Hepatocyte (in vitro differentiated cells): Measurements from ENCODE around the gene PSMB8. TPM values are rescaled to one million over a fixed set of nuclear protein-coding genes. Genes with fewer than 3 reads are reported as not detected.

Experiments used
- DNase-seq: peaks from one replicate; pipeline ENCODE4 v3.0.0-alpha.2; 2016; ENCODE audit warnings: low spot score
- H2AFZ ChIP-seq: fragments of 200-600 bp; sonication (generic); 2 replicates; pipeline ENCODE4 v1.6.0; 2016; ENCODE audit warnings: antibody characterized with exemption, mild to moderate bottlenecking
- H3K27ac ChIP-seq: fragments of 200-600 bp; sonication (generic); 2 replicates; pipeline ENCODE4 v1.5.1; 2016; ENCODE audit warnings: mild to moderate bottlenecking
- H3K27me3 ChIP-seq: fragments of 200-600 bp; sonication (generic); 2 replicates; pipeline ENCODE4 v1.6.1; 2016
- H3K36me3 ChIP-seq: fragments of 200-600 bp; sonication (generic); replicated peaks from 2 replicates; pipeline ENCODE4 v1.5.1; 2016; ENCODE audit warnings: low read depth; ENCODE audit not compliant: insufficient read depth
- H3K4me1 ChIP-seq: fragments of 200-600 bp; sonication (generic); 2 replicates; pipeline ENCODE4 v1.5.1; 2016; ENCODE audit warnings: mild to moderate bottlenecking, moderate library complexity; ENCODE audit not compliant: insufficient read depth
- H3K4me2 ChIP-seq: fragments of 200-600 bp; sonication (generic); 2 replicates; pipeline ENCODE4 v1.6.0; 2016
- H3K4me3 ChIP-seq: fragments of 200-600 bp; sonication (generic); 2 replicates; pipeline ENCODE4 v1.5.1; 2016; ENCODE audit warnings: mild to moderate bottlenecking
- H3K79me2 ChIP-seq: fragments of 200-600 bp; sonication (generic); 2 replicates; pipeline ENCODE4 v1.6.0; 2017; ENCODE audit warnings: mild to moderate bottlenecking
- H3K9me2 ChIP-seq: fragments of 200-600 bp; sonication (generic); replicated peaks from 2 replicates; pipeline ENCODE4 v1.6.0; 2017; ENCODE audit warnings: mild to moderate bottlenecking; ENCODE audit not compliant: insufficient read depth
- H3K9me3 ChIP-seq: fragments of 200-600 bp; sonication (generic); 2 replicates; pipeline ENCODE4 v1.5.1; 2016; ENCODE audit warnings: low read depth, mild to moderate bottlenecking
- H4K20me1 ChIP-seq: fragments of 200-600 bp; sonication (generic); 2 replicates; pipeline ENCODE4 v1.6.0; 2016; ENCODE audit warnings: mild to moderate bottlenecking; ENCODE audit not compliant: insufficient read depth, poor library complexity, severe bottlenecking
- CTCF ChIP-seq: fragments of 200-600 bp; sonication (generic); IDR thresholded peaks from 2 replicates; pipeline ENCODE4 v1.5.1; 2016; ENCODE audit warnings: antibody characterized with exemption, mild to moderate bottlenecking; ENCODE audit not compliant: poor library complexity
- EZH2 ChIP-seq: fragments of 200-600 bp; sonication (generic); IDR thresholded peaks from 2 replicates; pipeline ENCODE4 v1.6.1; 2016; ENCODE audit warnings: antibody characterized with exemption, mild to moderate bottlenecking, borderline replicate concordance
- EZH2phosphoT487 ChIP-seq: fragments of 200-600 bp; sonication (generic); IDR thresholded peaks from one replicate; pipeline ENCODE4 v1.6.1; 2018; ENCODE audit warnings: antibody characterized with exemption, mild to moderate bottlenecking, low read depth, moderate library complexity; ENCODE audit not compliant: unreplicated experiment, severe bottlenecking
- WGBS: methylation state at CpG from one replicate; pipeline ENCODE4 v1.1.6; 2016; ENCODE audit warnings: low lambda C conversion rate; ENCODE audit errors: missing lambda C conversion rate; 5-methylcytosine and 5-hydroxymethylcytosine counted together
- polyA plus RNA-seq: library from polyadenylated mRNA; unstranded; fragments of >200 nt; fragmentation: Nextera tagmentation; extraction: Ambion mirVana; gene quantifications from 2 replicates; pipeline ENCODE4 v1.2.1, GENCODE V29; 2016
- total RNA-seq: library from RNA; depleted of rRNA; stranded (reverse); fragments of >200 nt; gene quantifications from 2 replicates; pipeline ENCODE4 v1.2.3, GENCODE V29; 2014

PSMB8 gene
- total and polyA plus RNA-seq, 2 experiments from 2014 or later: 18.6 to 19.1 TPM

GRCh38 chr6:32792901-32793435 is 50.9 kb downstream of the PSMB8 start:
- Histone ChIP-seq H3K27ac (no peak overlapping the region), H3K36me3 (no peaks in the 10 kb centered on the region), H3K4me2 (no peak overlapping the region), H3K9me3 (no peaks in the 10 kb centered on the region), H3K4me3 (no peak overlapping the region), H3K27me3 (peaks cover 32% of the 10 kb centered on the region), H4K20me1 (no peaks in the 10 kb centered on the region), H2AFZ (no peak overlapping the region), H3K4me1 (no peaks in the 10 kb centered on the region), H3K79me2 (no peaks in the 10 kb centered on the region), H3K9me2 (no peaks in the 10 kb centered on the region)
- DNase-seq: no peak
- TF ChIP-seq CTCF (no peak), EZH2phosphoT487 (no peak), EZH2 (no peak)
- whole genome bisulfite sequencing: 48% methylated on average over 3 of the region's 3 CpGs

Other genes starting within 250 kb of the PSMB8 start
- not detected in 2 replicates for gene HLA-DQA1, start 206.6 kb downstream of the PSMB8 start, total RNA-seq
- gene HLA-DQA1, start 206.6 kb downstream of the PSMB8 start, polyA plus RNA-seq: not detected in 2 replicates
- 12.0 and 12.2 TPM in 2 replicates for gene HLA-DQB1, start 177.4 kb downstream of the PSMB8 start, total RNA-seq
- 13.0 and 15.2 TPM in 2 replicates for gene HLA-DQB1, start 177.4 kb downstream of the PSMB8 start, polyA plus RNA-seq
- not detected in 2 replicates for gene HLA-DQA2, start 102.7 kb downstream of the PSMB8 start, total RNA-seq
- not detected in 2 replicates for gene HLA-DQA2, start 102.7 kb downstream of the PSMB8 start, polyA plus RNA-seq
- gene HLA-DQB2, start 80.5 kb downstream of the PSMB8 start, total RNA-seq: not detected in 2 replicates
- gene HLA-DQB2, start 80.5 kb downstream of the PSMB8 start, polyA plus RNA-seq: not detected in 2 replicates
- gene HLA-DOB, start 27.0 kb downstream of the PSMB8 start, total RNA-seq: not detected in 2 replicates
- 0.94 TPM in 1 of 2 replicates, not detected in the other for gene HLA-DOB, start 27.0 kb downstream of the PSMB8 start, polyA plus RNA-seq
- 5.9 and 11.7 TPM in 2 replicates for gene TAP2, start 5.3 kb downstream of the PSMB8 start, total RNA-seq
- gene TAP2, start 5.3 kb downstream of the PSMB8 start, polyA plus RNA-seq: 1.2 and 1.7 TPM in 2 replicates
- 13.7 and 15.2 TPM in 2 replicates for gene TAP1, start 9.7 kb upstream of the PSMB8 start, total RNA-seq
- gene TAP1, start 9.7 kb upstream of the PSMB8 start, polyA plus RNA-seq: 11.0 and 14.1 TPM in 2 replicates
- 1.3 TPM in 1 of 2 replicates, not detected in the other for gene PSMB9, start 10.1 kb upstream of the PSMB8 start, total RNA-seq
- 3.1 and 3.3 TPM in 2 replicates for gene PSMB9, start 10.1 kb upstream of the PSMB8 start, polyA plus RNA-seq
- gene HLA-DMB, start 97.0 kb upstream of the PSMB8 start, total RNA-seq: 1.00 and 1.0 TPM in 2 replicates
- 1.7 TPM in 1 of 2 replicates, not detected in the other for gene HLA-DMB, start 97.0 kb upstream of the PSMB8 start, polyA plus RNA-seq
- gene HLA-DMA, start 109.0 kb upstream of the PSMB8 start, total RNA-seq: 9.0 and 9.5 TPM in 2 replicates
- 4.7 and 9.2 TPM in 2 replicates for gene HLA-DMA, start 109.0 kb upstream of the PSMB8 start, polyA plus RNA-seq
- 132 and 133 TPM in 2 replicates for gene BRD2, start 124.5 kb upstream of the PSMB8 start, total RNA-seq
- gene BRD2, start 124.5 kb upstream of the PSMB8 start, polyA plus RNA-seq: 106 and 118 TPM in 2 replicates
- gene HLA-DOA, start 165.5 kb upstream of the PSMB8 start, total RNA-seq: 1.4 and 2.0 TPM in 2 replicates
- 0.79 and 0.83 TPM in 2 replicates for gene HLA-DOA, start 165.5 kb upstream of the PSMB8 start, polyA plus RNA-seq
- 2.6 and 5.3 TPM in 2 replicates for gene HLA-DPA1, start 229.6 kb upstream of the PSMB8 start, total RNA-seq
- gene HLA-DPA1, start 229.6 kb upstream of the PSMB8 start, polyA plus RNA-seq: 1.7 and 4.7 TPM in 2 replicates
- 18.0 and 22.1 TPM in 2 replicates for gene HLA-DPB1, start 231.9 kb upstream of the PSMB8 start, total RNA-seq
- gene HLA-DPB1, start 231.9 kb upstream of the PSMB8 start, polyA plus RNA-seq: 12.4 and 16.0 TPM in 2 replicates